OCI-M1 (cell line): ENCODE data around the gene PAQR4.
"Not testable (repeated sequence)": the region's sequence is repeated elsewhere in the genome, so short reads cannot be mapped to it uniquely, and the experiment has no call there.

Experiments used
- DNase-seq: peaks from one replicate; lab custom pipeline; 2025; lab: John Stamatoyannopoulos, UW

Gene PAQR4

GRCh38 chr16:2943716-2944115 lies 25.4 kb upstream of the PAQR4 start:
- not testable (repeated sequence) for DNase-seq

GRCh38 chr16:2946649-2947048 lies 22.5 kb upstream of the PAQR4 start:
- DNase-seq, result no peak

GRCh38 chr16:2948807-2949704 lies 20.1 kb upstream of the PAQR4 start:
- no peak for DNase-seq

- no peak for DNase-seq
Observed at GRCh38 chr16:2949705-2950352, 19.3 kb upstream of the PAQR4 start.

GRCh38 chr16:2950353-2950724 lies 18.8 kb upstream of the PAQR4 start:
- no peak for DNase-seq

GRCh38 chr16:2950773-2951172 lies 18.4 kb upstream of the PAQR4 start:
- DNase-seq, result no peak

GRCh38 chr16:2952679-2953078 lies 16.5 kb upstream of the PAQR4 start:
- DNase-seq, result no peak

GRCh38 chr16:2953706-2954627 lies 15.2 kb upstream of the PAQR4 start:
- DNase-seq, result no peak

GRCh38 chr16:2954656-2955381 lies 14.3 kb upstream of the PAQR4 start:
- DNase-seq, result no peak

GRCh38 chr16:2955438-2955778 lies 13.7 kb upstream of the PAQR4 start:
- no peak for DNase-seq

GRCh38 chr16:2955779-2956578 lies 13.2 kb upstream of the PAQR4 start:
- no peak for DNase-seq

- DNase-seq, result no peak
Observed at GRCh38 chr16:2956579-2956956, 12.6 kb upstream of the PAQR4 start.

GRCh38 chr16:2959206-2959605 lies 9.9 kb upstream of the PAQR4 start:
- DNase-seq, result no peak

- no peak for DNase-seq
Observed at GRCh38 chr16:2960183-2961010, 8.8 kb upstream of the PAQR4 start.

- no peak for DNase-seq
Observed at GRCh38 chr16:2962334-2963073, 6.6 kb upstream of the PAQR4 start.

- DNase-seq, result no peak
Observed at GRCh38 chr16:2963074-2963722, 6.0 kb upstream of the PAQR4 start.

- peak; percentile 61 for DNase-seq
Observed at GRCh38 chr16:2963723-2964474, 5.2 kb upstream of the PAQR4 start, which contains the start of gene KREMEN2. TSS of gene KREMEN2 (plus strand) at chr16:2964275. CDS start at chr16:2964521, 246 bp downstream.
